GM12892 (cell line): Measurements from ENCODE around the gene ACADVL.

Experiments used
- POLR2A ChIP-seq: IDR thresholded peaks from 2 replicates; pipeline ENCODE4 v1.6.1; 2011; ENCODE audit warnings: low read depth, low read length, control low read depth
- POLR2AphosphoS5 ChIP-seq: IDR thresholded peaks from 2 replicates; pipeline ENCODE4 v1.6.1; 2011; ENCODE audit warnings: low read depth, low read length, control low read depth
- TAF1 ChIP-seq: IDR thresholded peaks from 2 replicates; pipeline ENCODE4 v1.6.1; 2011; ENCODE audit warnings: low read depth, mild to moderate bottlenecking, control low read depth, low read length, borderline replicate concordance

DNA sequence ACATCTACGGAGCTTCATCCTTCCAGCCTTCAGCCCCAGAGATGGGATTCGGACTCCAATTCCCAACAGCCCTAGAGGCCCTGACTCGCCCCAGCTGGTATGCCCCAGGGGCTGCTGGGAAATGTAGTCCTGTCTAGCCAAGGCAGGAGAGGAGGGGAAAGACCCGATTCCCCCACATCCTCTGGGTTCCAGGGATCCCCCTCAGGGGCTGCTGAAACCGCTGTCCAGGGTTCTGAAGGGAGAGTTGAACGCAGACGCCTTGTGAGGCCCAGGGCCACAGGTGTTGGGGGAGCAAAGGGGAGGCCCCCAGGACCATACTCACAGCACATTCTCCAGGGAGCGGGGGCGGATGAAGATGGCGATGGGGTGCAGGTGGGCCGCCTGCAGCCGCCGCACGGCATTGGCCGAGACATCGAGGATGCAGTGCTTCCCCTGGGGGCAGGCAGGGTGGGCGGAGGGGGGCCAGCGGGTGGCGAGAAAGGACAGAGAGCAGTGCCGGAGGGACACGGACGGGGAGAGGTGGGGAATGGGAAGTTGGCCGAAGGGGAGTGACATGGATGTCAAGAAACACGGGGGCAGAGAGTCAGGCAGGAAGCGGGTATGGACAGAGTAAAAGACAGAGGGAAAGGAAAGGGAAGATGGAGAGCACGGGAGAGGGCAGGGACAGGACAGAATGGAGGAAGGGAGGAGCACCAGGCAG lies 28.0 kb upstream of the ACADVL start:
- TF ChIP-seq POLR2A: no peak
- TF ChIP-seq POLR2AphosphoS5: no peak
- no peak for TF ChIP-seq TAF1
